Upper lobe of right lung (tissue), 1 donor: ENCODE data around the gene GRHL3. TPM values are rescaled to one million over a fixed set of nuclear protein-coding genes. Genes with fewer than 3 reads are reported as not detected.

ENCODE experiments used
- ATAC-seq: fragments of 200-7000 bp; cut with Tn5 transposase; one replicate; pipeline ENCODE4 v1.9.1; 2020; ENCODE audit warnings: mild to moderate bottlenecking, moderate library complexity
- DNase-seq: peaks from one replicate; pipeline ENCODE4 v3.0.0-alpha.2; 2020
- H3K27ac ChIP-seq: fragments of 200-600 bp; one replicate; pipeline ENCODE4 v1.8.0; 2022
- H3K27me3 ChIP-seq: fragments of 200-600 bp; one replicate; pipeline ENCODE4 v1.8.0; 2022; ENCODE audit warnings: mild to moderate bottlenecking
- H3K36me3 ChIP-seq: fragments of 200-600 bp; one replicate; pipeline ENCODE4 v1.8.0; 2022
- H3K4me1 ChIP-seq: fragments of 200-600 bp; one replicate; pipeline ENCODE4 v1.8.0; 2022
- H3K4me3 ChIP-seq: fragments of 200-600 bp; one replicate; pipeline ENCODE4 v1.8.0; 2022; ENCODE audit warnings: mild to moderate bottlenecking
- H3K9me3 ChIP-seq: fragments of 200-600 bp; one replicate; pipeline ENCODE4 v1.8.0; 2022
- intact Hi-C: fragments of 100-400 bp; cut with DNase I; formaldehyde crosslinking; loops from one replicate; pipeline ENCODE4 v1.11.0; 2022
- total RNA-seq: library from RNA; stranded (reverse); fragmentation: NEBNext Ultra II Directional; extraction: Animal tissue kit (Norgen Biotek cat#: 25700); gene quantifications from one replicate; pipeline ENCODE4 v1.2.1, GENCODE V29; 2021
- TF ChIP-seq, protein P1 (sequence below): fragments of 200-600 bp; IDR thresholded peaks from one replicate; pipeline ENCODE4 v1.8.0; 2022; ENCODE audit warnings: antibody characterized with exemption
- donor health status: DM: no; HTN: yes; CAD: no; lungs with severe emphysema.

Gene GRHL3
- total RNA-seq, 1 donor from 2014 or later: 0.55 TPM

DNA sequence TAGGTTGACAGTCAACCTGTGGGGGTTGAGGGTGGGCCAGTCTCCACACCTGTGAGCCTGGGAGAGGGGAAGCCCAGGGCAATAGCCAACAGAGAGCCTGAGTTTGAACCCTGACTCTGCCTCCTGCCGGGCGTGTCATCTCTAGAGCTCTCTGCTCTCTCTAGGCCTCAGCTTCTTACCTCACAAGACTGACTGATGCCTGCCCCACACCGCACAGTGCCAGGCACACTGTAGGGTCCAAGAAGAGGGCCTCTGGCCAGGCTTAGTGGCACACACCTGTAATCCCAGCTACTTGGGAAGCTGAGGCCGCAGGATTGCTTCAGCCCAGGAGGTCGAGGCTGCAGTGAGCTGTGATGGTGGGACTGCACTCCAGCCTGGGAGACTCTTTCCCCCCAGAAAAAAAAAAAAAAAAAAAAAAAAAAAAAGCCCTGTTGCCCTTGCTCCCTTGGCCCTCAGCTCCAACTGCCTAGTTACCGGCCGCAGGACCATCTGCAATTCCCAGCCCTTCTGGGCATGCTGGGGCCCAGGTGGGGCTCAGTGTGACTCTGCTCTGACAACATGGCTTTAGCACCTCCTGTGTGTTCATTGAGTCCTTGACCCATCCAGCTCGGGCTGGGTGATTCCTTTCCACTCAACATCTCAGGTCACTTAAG lies 25.1 kb downstream of the GRHL3 start:
- ATAC-seq: no peak
- Histone ChIP-seq H3K27ac (no peak overlapping the region), H3K27me3 (no peaks in the 10 kb centered on the region), H3K36me3 (no peaks in the 10 kb centered on the region), H3K9me3 (no peaks in the 10 kb centered on the region), H3K4me3 (no peak overlapping the region), H3K4me1 (no peaks in the 10 kb centered on the region)
- intact Hi-C loops: no loop called here
- TF ChIP-seq, protein P1, sequence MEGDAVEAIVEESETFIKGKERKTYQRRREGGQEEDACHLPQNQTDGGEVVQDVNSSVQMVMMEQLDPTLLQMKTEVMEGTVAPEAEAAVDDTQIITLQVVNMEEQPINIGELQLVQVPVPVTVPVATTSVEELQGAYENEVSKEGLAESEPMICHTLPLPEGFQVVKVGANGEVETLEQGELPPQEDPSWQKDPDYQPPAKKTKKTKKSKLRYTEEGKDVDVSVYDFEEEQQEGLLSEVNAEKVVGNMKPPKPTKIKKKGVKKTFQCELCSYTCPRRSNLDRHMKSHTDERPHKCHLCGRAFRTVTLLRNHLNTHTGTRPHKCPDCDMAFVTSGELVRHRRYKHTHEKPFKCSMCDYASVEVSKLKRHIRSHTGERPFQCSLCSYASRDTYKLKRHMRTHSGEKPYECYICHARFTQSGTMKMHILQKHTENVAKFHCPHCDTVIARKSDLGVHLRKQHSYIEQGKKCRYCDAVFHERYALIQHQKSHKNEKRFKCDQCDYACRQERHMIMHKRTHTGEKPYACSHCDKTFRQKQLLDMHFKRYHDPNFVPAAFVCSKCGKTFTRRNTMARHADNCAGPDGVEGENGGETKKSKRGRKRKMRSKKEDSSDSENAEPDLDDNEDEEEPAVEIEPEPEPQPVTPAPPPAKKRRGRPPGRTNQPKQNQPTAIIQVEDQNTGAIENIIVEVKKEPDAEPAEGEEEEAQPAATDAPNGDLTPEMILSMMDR: no peak
- no peak for DNase-seq

DNA sequence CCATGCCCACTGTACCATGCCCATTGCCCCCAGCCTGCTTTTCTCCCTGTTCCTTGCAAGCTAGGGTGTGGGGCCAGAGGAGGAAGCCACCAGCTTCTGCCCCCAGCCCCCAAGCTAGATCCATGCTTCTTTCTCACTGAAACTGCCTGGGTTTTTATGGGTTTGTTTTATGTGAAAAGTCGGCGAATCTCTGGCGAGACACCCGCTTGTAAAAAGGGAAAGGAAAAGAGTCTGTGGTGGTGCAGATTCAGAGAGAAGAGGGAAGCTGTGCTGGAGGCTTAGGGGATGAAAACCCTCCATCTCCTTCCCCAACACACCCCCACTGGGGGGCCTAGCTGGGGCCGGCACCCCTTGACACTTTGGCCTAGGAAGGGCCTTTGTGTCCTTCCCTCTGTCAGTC lies 26.2 kb downstream of the GRHL3 start:
- no peaks in the 10 kb centered on the region for H3K27me3 ChIP-seq
- no peak for ATAC-seq
- no peak for DNase-seq
- no peak overlapping the region for H3K27ac ChIP-seq
- intact Hi-C loops: no loop called here
- no peaks in the 10 kb centered on the region for H3K4me1 ChIP-seq
- H3K9me3 ChIP-seq: no peaks in the 10 kb centered on the region
- no peaks in the 10 kb centered on the region for H3K36me3 ChIP-seq
- TF ChIP-seq, protein P1: no peak
- no peak overlapping the region for H3K4me3 ChIP-seq

DNA sequence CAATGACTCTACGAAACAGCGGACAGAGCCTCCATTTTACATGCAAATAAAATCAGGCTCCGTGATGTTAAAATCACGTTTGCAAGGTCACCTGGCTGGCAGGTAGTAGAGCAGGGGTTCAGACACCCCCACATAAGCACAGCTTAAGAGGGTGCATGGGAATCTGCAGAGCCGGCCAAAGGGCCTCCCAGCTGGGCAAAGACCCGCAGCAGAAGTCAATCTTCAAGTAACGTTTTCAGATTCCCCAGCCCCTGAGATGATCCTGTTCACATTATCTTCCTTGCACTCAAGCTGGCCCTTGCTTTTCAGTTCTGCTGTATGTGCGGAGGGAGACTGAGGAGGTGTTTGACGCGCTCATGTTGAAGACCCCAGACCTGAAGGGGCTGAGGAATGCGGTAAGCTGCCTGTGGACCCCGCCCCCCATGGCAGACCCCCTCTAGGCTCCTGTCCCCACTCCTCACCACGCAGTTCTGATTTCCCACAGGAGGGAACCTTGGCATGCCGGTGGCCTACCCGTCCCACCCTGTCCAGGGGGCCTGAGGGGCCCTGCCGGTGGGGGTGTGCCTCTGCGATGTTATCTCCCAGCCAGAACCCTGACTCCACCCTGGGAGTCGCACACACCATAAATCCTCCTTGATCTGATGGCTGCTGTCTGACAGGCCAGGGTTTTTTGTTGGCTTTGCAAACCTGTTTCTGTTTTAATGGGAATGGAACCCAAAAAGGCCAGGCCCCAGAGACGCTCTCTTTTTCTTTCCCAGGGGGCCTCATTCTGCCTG lies 28.2 kb downstream of the GRHL3 start:
- no peaks in the 10 kb centered on the region for H3K27me3 ChIP-seq
- H3K27ac ChIP-seq: no peak overlapping the region
- no peaks in the 10 kb centered on the region for H3K4me1 ChIP-seq
- no peaks in the 10 kb centered on the region for H3K36me3 ChIP-seq
- ATAC-seq (no peak), DNase-seq (no peak)
- no peaks in the 10 kb centered on the region for H3K9me3 ChIP-seq
- TF ChIP-seq, protein P1: no peak
- intact Hi-C loops: no loop called here
- no peak overlapping the region for H3K4me3 ChIP-seq

DNA sequence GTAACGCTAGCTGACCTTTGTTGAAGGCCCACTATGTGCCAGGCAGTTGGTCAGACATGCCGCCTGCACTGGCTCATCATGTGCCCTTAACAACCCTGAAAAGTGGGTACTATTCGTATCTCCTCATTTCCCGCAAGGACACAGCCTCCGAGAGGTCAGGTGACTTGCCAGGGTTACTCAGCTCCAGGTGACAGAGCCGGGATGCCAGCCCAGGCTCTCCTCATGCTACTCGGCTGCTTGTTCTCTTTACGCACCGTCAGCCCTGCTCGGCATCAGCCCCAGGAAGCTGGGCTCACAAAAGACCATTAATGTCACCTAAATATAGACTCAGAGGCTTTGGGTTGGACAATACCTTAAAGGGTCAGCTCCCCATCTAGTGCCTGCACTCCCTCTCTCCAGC lies 29.0 kb downstream of the GRHL3 start:
- H3K9me3 ChIP-seq: no peaks in the 10 kb centered on the region
- no peak overlapping the region for H3K4me3 ChIP-seq
- DNase-seq (no peak), ATAC-seq (no peak)
- no peaks in the 10 kb centered on the region for H3K27me3 ChIP-seq
- H3K36me3 ChIP-seq: no peaks in the 10 kb centered on the region
- no peaks in the 10 kb centered on the region for H3K4me1 ChIP-seq
- intact Hi-C loops: no loop called here
- TF ChIP-seq, protein P1: no peak
- no peak overlapping the region for H3K27ac ChIP-seq

DNA sequence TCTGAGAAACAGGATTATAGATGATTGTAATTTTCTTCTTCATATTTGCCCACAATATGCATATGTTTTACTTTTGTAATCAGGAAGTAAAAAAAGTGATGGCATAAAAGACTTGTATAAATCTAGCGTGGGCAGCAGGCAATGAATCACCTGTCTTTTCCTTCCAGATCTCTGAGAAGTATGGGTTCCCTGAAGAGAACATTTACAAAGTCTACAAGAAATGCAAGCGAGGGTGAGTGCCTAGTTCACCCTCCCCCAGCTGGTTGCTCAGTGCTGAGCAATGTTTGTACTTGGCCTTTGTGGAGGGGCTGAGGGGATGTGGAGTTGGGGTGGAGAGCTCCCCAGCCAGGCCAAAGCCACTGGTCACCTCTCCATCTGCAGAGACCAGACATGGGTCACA lies 30.7 kb downstream of the GRHL3 start:
- H3K4me1 ChIP-seq: no peaks in the 10 kb centered on the region
- TF ChIP-seq, protein P1: no peak
- no peaks in the 10 kb centered on the region for H3K36me3 ChIP-seq
- no peaks in the 10 kb centered on the region for H3K9me3 ChIP-seq
- intact Hi-C loops: no loop called here
- ATAC-seq: no peak
- DNase-seq: no peak
- no peak overlapping the region for H3K27ac ChIP-seq
- H3K27me3 ChIP-seq: no peaks in the 10 kb centered on the region
- H3K4me3 ChIP-seq: no peak overlapping the region
